Retinal pigment epithelial cell (primary cell): ENCODE results near the gene JAKMIP3.

Experiments
- DNase-seq: peaks from one replicate; pipeline ENCODE4 v3.0.0-alpha.2; 2010; ENCODE audit warnings: low read depth
- H3K4me3 ChIP-seq: 2 replicates; pipeline ENCODE4 v1.5.1; 2011; ENCODE audit warnings: mild to moderate bottlenecking, low read length, control low read depth, moderate library complexity
- CTCF ChIP-seq: conservative IDR thresholded peaks from 2 replicates; pipeline ENCODE4 v1.5.1; 2011; ENCODE audit warnings: low read depth, low read length, control low read depth, inconsistent platforms

The JAKMIP3 gene

GRCh38 chr10:132022241-132022640, 43.5 kb upstream of the JAKMIP3 start:
- H3K4me3 ChIP-seq, result no peak overlapping the region
- TF ChIP-seq CTCF, result no peak
- no peak for DNase-seq

- peak; percentile 3 for DNase-seq
- no peak overlapping the region for H3K4me3 ChIP-seq
- peak; percentile 91 for TF ChIP-seq CTCF
Observed at GRCh38 chr10:132023092-132023811, 42.5 kb upstream of the JAKMIP3 start.

- H3K4me3 ChIP-seq, result no peak overlapping the region
- no peak for DNase-seq
- no peak for TF ChIP-seq CTCF
Observed at GRCh38 chr10:132027423-132027983, 38.2 kb upstream of the JAKMIP3 start.

GRCh38 chr10:132028706-132029105, 37.0 kb upstream of the JAKMIP3 start:
- DNase-seq, result no peak
- TF ChIP-seq CTCF, result no peak
- H3K4me3 ChIP-seq, result no peak overlapping the region

- no peak for TF ChIP-seq CTCF
- no peak for DNase-seq
- H3K4me3 ChIP-seq, result no peak overlapping the region
Observed at GRCh38 chr10:132030898-132031463, 34.8 kb upstream of the JAKMIP3 start.

- TF ChIP-seq CTCF, result no peak
Observed at GRCh38 chr10:132033632-132034031, 32.1 kb upstream of the JAKMIP3 start.

GRCh38 chr10:132035476-132035875, 30.3 kb upstream of the JAKMIP3 start:
- TF ChIP-seq CTCF, result no peak
- DNase-seq, result no peak
- no peak overlapping the region for H3K4me3 ChIP-seq

More at GRCh38 chr10:132033632-132034031, 32.1 kb upstream of the JAKMIP3 start:
- no peak overlapping the region for H3K4me3 ChIP-seq
- DNase-seq, result no peak
